Tibial nerve (tissue), 4 donors: ENCODE measurements around the gene LRBA.

Experiments
- CTCF ChIP-seq, 5 experiments: fragments of 200-600 bp in 3 of 5; fragments of 450-650 bp in 2 of 5; sonication (generic) in 3 of 5; IDR thresholded peaks; one replicate each; pipeline ENCODE4 v1.5.1; 2016 to 2019; ENCODE audit warnings: antibody characterized with exemption in 5 of 5, mild to moderate bottlenecking in 3 of 5, moderate library complexity in 2 of 5
- EP300 ChIP-seq, 2 donors: sonication (generic); formaldehyde crosslinking; IDR thresholded peaks; one replicate each; pipeline ENCODE4 v1.6.1; 2017; ENCODE audit warnings: antibody characterized with exemption in 2 of 2, mild to moderate bottlenecking in 1 of 2

- TF ChIP-seq EP300 (IDR thresholded peaks at IDR 0.05) (no peak), CTCF (IDR thresholded peaks at IDR 0.05) (no peak)
Observed at GRCh38 chr4:150888217-150888616, 126.9 kb downstream of the LRBA start.
